ENCODE data around the gene ZDHHC12.

The ZDHHC12 gene

DNA sequence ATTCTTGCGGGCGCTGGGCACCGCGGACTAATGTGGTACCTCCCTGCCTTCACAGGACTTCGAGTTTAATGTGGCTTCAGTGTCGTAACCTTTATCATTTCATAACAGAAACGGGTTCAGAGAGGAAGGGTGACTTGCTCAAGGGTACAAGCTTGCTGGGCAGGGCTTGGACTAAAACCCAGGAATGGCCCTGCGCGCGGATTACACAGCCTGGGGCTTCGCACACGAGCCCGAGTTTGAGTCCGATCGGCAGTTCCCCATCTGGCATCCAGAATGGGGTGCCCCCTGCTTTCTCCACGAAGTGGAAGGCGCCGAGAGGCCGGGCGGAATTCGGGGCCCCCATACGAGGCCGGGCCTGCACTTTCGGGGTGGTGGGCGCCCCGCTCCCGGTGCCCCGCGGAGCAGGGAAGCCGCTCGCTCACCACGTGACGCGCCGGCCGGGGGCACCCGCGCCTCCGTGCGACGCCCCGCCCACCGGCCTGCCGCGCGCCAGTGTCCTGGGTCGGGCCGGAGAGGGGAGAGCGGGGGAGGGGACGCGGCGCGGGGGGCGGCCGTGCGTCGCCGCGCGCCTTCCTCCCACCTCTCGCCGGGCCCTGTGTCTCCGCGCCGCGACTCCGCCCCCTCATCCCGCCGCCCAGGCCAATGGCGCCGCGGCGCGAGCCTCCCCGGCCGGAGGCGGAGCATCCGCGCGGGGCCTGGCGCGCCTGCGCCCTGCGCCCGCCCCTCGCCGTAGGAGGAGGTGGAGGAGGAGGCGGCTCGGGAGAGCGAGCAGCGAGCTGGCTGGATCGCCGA lies 35.2 kb downstream of the ZDHHC12 start, which contains the start of gene SET:
SET (plus strand) TSS at position 722 of the 792 bp plus-strand sequence. CDS start 361 bp downstream, outside the sequence.
- in situ Hi-C loops (cut with HindIII; ENCODE audit: low sequenced_read_pairs): no loop called here

DNA sequence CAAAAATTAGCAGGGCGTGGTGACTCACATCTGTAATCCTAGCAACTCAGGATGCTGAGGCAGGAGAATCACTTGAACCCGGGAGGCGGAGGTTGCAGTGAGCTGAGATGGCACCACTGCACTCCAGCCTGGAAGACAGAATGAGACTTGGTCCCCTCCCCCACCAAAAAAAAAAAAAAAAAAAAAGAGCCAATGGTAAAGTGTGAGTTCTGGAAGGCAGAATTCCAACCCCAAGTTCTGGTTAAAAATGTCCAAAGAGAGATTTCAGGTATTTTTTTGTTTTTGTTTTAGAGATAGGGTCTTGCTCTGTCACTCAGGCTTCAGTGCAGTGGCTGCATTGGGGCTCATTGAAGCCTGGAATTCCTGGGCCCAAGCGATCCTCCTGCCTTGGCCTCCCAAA lies 36.5 kb downstream of the ZDHHC12 start:
- in situ Hi-C loops (cut with HindIII; ENCODE audit: low sequenced_read_pairs): no loop called here

DNA sequence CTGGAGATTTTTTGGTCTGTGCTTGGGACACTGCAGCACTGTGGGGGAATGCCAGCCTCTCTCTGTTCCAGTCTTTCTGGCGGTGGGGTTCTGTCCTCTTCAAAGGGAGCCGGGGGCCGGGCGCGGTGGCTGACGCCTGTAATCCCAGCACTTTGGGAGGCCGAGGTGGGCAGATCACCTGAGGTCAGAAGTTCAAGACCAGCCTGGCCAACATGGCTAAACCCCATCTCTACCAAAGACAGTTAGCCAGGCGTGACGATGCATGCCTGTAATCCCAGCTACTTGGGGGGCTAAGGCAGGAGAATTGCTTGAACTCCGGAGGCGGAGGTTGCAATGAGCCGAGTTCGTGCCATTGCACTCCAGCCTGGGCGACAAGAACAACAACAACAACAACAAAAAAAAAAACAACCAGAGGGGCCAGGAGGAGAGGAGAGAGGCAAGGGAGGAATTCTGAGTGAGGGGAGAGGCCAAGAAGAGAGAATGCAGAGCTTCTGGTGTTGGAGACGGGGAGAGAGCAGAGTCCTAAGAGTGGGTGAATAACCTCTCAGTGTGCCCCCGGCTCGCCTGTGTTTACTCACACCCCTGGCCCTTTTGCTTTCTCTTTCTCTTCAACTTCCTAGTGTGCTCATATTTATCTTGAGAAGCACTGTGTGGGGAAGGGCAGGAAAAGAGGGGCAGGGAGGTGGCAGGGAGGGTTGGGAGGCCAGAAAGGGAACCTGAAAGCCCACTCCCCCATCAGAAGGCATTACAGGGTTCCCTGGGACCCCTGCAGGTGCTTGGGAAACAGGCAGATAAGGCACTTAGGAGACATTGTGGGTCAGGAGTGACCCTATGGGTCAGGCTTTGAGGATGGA lies 38.1 kb downstream of the ZDHHC12 start:
- in situ Hi-C loops (cut with HindIII; ENCODE audit: low sequenced_read_pairs): no loop called here

DNA sequence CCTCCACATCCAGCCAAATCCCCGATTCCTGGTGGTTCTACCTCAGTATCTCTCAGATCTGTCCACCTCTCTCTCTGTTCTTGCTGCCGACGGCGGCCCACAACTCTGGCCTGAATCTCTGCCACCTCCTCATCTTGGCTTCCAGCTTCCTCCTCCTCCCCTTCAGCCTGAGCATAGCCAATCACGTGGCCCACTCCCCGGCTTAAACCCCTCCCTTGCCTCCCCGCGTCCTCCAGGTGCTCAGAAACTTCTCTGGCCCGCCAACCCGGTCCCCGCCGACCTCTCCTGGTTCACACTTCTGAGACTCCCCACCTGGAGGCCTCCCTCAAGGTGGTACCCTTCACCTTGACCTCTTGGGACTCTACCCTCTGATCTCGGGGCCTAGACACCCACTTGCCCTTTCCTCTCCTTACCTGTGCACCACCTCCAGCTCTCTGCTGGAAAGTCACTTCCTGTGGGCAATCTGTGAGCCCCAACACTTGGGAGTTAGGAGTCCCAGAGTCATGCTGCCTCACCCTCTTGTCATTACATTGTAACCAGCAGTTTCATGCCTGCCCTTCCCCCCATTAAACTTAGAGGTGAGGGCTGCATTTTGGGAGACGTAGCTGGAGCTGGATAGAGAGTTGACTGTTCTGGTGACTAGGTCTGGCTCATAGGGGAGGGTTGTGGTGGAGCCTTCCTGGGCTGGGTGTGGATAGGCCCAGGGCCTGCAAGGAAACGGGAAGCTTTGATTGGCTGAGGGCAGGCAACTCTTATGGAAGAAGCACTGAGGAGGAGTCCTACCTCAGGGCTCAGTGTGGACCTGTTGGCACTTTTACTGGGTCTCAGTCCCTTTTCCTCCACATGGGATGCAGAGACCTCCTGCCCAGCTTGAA lies 39.4 kb downstream of the ZDHHC12 start:
- in situ Hi-C loops (cut with HindIII; ENCODE audit: low sequenced_read_pairs): no loop called here

DNA sequence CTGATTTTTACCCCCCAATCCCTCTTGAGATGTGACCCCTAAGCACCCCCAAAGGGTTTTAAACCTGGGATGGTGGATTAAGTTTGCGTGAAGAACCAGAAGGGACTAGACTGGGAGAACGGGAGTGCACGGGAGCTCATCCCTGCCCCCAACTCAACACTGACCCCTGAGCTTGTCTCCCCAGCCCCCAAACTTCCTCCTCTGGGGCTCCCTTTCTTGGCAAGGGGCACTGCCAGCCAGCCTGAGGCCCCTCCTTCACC lies 39.9 kb downstream of the ZDHHC12 start:
- in situ Hi-C loops (cut with HindIII; ENCODE audit: low sequenced_read_pairs): no loop called here

DNA sequence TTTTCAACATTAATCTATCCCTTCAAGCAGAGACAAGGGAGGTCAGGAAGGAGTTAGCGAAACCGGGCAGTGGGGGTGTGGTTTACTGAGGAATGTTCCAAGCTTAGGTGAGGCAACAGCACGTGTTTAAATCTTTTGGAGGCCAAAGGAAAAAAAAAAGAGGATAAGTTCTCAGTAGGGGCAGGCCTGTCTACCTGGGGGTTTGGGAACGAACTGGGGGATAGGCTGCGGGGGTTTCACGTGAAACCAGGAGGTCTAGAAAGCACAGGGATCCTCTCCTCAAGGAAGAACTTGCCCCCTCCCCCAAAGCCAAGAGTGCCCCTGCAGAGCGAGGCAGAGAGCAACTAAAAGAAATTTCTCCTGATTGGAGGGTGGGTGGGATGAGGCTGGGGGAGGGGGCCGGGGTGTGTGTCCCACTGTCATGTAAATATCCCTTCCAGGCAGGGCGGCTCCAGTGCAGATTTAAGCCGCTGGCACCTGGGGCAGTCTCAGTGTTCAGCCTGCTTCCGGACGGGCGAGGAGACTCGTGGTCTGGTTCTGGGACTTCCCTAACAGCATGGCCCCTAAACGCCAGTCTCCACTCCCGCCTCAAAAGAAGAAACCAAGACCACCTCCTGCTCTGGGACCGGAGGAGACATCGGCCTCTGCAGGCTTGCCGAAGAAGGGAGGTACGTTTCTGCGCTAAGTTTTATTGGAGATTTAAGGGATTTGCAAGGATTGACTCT lies 40.4 kb downstream of the ZDHHC12 start:
- in situ Hi-C loops (cut with HindIII; ENCODE audit: low sequenced_read_pairs): no loop called here

DNA sequence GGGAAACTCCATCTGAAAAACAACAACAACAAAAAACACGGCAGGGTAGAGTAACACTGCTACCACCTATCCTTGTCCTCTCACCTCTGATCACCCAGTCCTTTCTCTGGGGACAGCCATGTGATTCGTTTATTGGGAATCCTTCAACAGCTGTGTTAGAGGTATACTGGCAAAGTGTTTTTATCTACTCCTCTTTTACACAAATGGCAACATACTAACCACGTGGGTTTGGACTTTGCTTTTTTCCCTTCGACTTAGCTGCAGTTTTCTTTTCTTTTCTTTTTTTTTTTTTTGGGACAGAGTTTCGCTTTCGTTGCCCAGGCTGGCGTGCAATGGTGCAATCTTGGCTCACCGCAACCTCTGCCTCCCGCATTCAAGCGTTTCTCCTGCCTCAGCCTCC lies 46.1 kb downstream of the ZDHHC12 start:
- in situ Hi-C loops (cut with HindIII; ENCODE audit: low sequenced_read_pairs): no loop called here

DNA sequence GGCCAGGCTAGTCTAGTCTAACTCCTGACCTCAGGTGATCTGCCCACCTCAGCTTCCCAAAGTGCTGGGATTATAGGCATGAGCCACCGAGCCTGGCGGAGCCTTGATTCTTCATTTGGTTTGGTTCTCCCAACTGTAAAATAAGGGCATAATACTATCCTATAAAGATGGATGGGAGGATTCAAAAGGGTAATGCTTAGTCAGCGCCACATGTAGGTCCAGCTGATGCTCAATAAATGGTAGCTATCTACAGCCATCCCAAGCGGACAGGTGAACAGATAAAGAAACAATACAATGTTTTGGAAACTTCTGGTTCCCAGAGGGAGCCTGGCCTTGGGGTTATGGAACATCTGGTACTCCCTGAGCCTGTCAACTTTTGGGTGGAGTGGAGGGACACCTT lies 48.5 kb downstream of the ZDHHC12 start:
- in situ Hi-C loops (cut with HindIII; ENCODE audit: low sequenced_read_pairs): no loop called here
